Sigmoid colon (tissue), 7 donors: ENCODE results near the gene HTR1D. TPM values are rescaled to one million over a fixed set of nuclear protein-coding genes. Genes with fewer than 3 reads are reported as not detected.
A peak's percentile ranks its signal among the peaks of the same experiment; 100 is the strongest.
"Not testable (repeated sequence)": the region's sequence is repeated elsewhere in the genome, so short reads cannot be mapped to it uniquely, and the experiment has no call there.

Source experiments
- DNase-seq: peaks from one replicate; pipeline ENCODE4 v3.0.0-alpha.2; 2019
- H3K27ac ChIP-seq, 4 donors: fragments of 200-600 bp; sonication (generic); one replicate each; pipeline ENCODE4 v1.5.1; 2016 to 2019; ENCODE audit warnings: mild to moderate bottlenecking in 1 of 4
- H3K27me3 ChIP-seq, 3 donors: fragments of 200-600 bp; sonication (generic); one replicate each; pipeline ENCODE4 v1.5.1; 2019; ENCODE audit warnings: mild to moderate bottlenecking in 1 of 3
- H3K36me3 ChIP-seq, 4 donors: fragments of 200-600 bp; sonication (generic); one replicate each; pipeline ENCODE4 v1.5.1; 2016 to 2019
- H3K4me1 ChIP-seq, 4 donors: fragments of 200-600 bp; sonication (generic); one replicate each; pipeline ENCODE4 v1.5.1; 2017 to 2019
- H3K4me3 ChIP-seq, 4 donors: fragments of 200-600 bp; sonication (generic); one replicate each; pipeline ENCODE4 v1.5.1; 2017 to 2019; ENCODE audit warnings: mild to moderate bottlenecking in 2 of 4, moderate library complexity in 1 of 4
- H3K9me3 ChIP-seq, 4 donors: fragments of 200-600 bp in 3 of 4; sonication (generic) in 3 of 4; one replicate each; pipeline versions ENCODE4 v1.5.1 to v1.6.1; 2013 to 2019
- EP300 ChIP-seq, 4 donors: sonication (generic); formaldehyde crosslinking; IDR thresholded peaks; one replicate each; pipeline ENCODE4 v1.6.1; 2017; ENCODE audit warnings: antibody characterized with exemption in 4 of 4
- POLR2A ChIP-seq, 2 donors: fragments of 450-650 bp; IDR thresholded peaks; one replicate each; pipeline ENCODE4 v1.6.1; 2016; ENCODE audit warnings: antibody characterized with exemption in 2 of 2, mild to moderate bottlenecking in 2 of 2, moderate library complexity in 2 of 2
- POLR2AphosphoS5 ChIP-seq, 4 donors: sonication (generic); formaldehyde crosslinking; IDR thresholded peaks; one replicate each; pipeline ENCODE4 v1.6.1; 2017; ENCODE audit warnings: antibody characterized with exemption in 4 of 4
- WGBS, 2 donors: extraction: QIAGEN DNeasy Blood & Tissue Kit; methylation state at CpG; one replicate each; pipeline ENCODE4 v1.1.7; 2013; 5-methylcytosine and 5-hydroxymethylcytosine counted together
- intact Hi-C: fragments of 100-400 bp; cut with DNase I; formaldehyde crosslinking; loops from one replicate; pipeline ENCODE4 v1.15.1; 2023
- polyA plus RNA-seq, 3 donors: library from polyadenylated mRNA; stranded (reverse); fragments of 200-250 nt; gene quantifications; one replicate each; pipeline ENCODE4 v1.2.3, GENCODE V29; 2013
- total RNA-seq, 4 donors: library from RNA; depleted of rRNA; stranded (reverse); fragments of >200 nt; gene quantifications; one replicate each; pipeline ENCODE4 v1.1.0, GENCODE V29; 2016
- TF ChIP-seq, protein P1 (sequence below), 4 experiments: fragments of 450-650 bp in 3 of 4; fragments of 200-600 bp in 1 of 4; IDR thresholded peaks; one replicate each; pipeline ENCODE4 v1.5.1; 2016 to 2019; ENCODE audit warnings: antibody characterized with exemption in 4 of 4, mild to moderate bottlenecking in 3 of 4, moderate library complexity in 2 of 4
- donor health status: healthy with polysubstance abuse.
- donor health status: Bipolar disorder and iron deficiency.
- donor health status: healthy.

The HTR1D gene, protein sequence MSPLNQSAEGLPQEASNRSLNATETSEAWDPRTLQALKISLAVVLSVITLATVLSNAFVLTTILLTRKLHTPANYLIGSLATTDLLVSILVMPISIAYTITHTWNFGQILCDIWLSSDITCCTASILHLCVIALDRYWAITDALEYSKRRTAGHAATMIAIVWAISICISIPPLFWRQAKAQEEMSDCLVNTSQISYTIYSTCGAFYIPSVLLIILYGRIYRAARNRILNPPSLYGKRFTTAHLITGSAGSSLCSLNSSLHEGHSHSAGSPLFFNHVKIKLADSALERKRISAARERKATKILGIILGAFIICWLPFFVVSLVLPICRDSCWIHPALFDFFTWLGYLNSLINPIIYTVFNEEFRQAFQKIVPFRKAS
- total RNA-seq (not detected), polyA plus RNA-seq (under 1 TPM in 2 of 3 donors, not detected in 1; 0.13 to 0.46 TPM)

DNA sequence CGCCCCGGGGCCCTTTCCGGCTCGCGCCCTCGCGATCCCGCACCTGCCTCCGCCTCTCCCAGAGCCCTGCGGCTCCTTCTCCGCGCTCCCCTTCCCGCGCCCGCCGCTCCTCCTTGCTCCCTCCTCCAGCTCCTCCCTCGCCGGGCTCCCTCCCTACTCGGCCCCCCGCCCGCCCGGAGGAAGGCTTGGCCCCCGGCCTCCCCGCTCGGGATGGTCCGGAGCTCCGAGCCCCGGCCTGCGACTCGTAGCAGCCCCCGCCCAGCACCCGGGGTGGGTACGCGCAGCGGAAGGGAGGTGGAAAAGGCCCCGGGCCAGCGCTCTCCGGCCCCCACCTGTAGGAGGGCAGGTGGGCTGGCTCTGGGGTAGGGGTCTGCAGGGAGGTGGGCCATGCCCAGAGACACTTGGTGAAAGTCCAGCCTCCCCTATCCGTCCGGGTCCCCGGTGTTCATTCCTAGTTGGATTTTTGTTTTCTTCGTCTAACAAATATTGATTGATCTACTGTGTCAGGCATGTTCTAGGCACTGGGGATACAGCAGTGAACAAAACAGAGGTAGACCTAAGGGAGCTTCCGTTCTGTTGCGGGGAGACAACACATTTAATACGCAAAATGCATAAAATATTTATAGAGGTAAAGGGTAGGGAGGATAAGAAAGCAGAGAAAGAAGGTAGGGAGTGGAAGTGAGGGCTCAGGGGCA is at the start of gene HTR1D:
Gene HTR1D, minus strand, starts transcription at position 82 of the 695 bp plus-strand sequence. CDS start 23,283 bp downstream, outside the sequence.
- intact Hi-C loops: no loop called here
- WGBS, 2 donors: 1 to 3% methylated on average over 45 of the region's 45 CpGs
- peak within 1 kb of the TSS in 3 of 4 donors; percentile 11 to 47 (median 46) for H3K4me3 ChIP-seq
- peaks cover 0 to 15% (median 13%) of the 10 kb centered on the region in 4 donors for H3K4me1 ChIP-seq
- no peaks in the 10 kb centered on the region for H3K9me3 ChIP-seq
- H3K27me3 ChIP-seq: peaks cover 23 to 67% (median 39%) of the 10 kb centered on the region in 3 donors
- no peak for DNase-seq
- no peak for TF ChIP-seq EP300 (IDR thresholded peaks at IDR 0.05)
- TF ChIP-seq, protein P1, sequence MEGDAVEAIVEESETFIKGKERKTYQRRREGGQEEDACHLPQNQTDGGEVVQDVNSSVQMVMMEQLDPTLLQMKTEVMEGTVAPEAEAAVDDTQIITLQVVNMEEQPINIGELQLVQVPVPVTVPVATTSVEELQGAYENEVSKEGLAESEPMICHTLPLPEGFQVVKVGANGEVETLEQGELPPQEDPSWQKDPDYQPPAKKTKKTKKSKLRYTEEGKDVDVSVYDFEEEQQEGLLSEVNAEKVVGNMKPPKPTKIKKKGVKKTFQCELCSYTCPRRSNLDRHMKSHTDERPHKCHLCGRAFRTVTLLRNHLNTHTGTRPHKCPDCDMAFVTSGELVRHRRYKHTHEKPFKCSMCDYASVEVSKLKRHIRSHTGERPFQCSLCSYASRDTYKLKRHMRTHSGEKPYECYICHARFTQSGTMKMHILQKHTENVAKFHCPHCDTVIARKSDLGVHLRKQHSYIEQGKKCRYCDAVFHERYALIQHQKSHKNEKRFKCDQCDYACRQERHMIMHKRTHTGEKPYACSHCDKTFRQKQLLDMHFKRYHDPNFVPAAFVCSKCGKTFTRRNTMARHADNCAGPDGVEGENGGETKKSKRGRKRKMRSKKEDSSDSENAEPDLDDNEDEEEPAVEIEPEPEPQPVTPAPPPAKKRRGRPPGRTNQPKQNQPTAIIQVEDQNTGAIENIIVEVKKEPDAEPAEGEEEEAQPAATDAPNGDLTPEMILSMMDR (IDR thresholded peaks at IDR 0.05): no peak
- no peak for TF ChIP-seq POLR2AphosphoS5 (IDR thresholded peaks at IDR 0.05)
- no peak for TF ChIP-seq POLR2A (IDR thresholded peaks at IDR 0.05)
- H3K27ac ChIP-seq: no peak within 1 kb of the TSS
- no peaks in the 10 kb centered on the region for H3K36me3 ChIP-seq

DNA sequence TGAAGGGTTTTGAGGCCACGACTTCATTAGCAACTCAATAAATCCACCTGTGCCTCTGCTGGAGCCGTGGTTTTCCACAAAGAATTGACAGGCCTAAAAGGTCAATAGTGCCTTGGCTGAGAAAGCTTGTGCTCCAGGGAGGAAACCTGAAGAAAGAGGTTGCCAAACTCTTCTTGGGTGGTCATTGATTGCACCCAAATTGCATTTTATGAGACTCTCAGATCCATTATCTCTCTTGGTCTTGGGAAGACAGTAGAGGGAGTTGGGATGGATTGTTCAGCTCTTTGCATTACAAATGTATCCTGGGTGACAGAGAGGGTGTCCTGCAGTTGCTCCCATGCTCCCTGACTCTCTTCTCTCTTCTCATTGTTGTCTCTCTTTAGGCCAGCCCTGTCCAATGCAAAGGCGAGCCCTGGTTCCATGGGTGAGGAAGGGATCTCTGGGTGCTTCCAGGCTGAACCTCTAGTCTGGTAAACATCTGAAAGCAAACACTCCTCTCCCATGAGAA is 46.1 kb upstream of the HTR1D start:
- DNase-seq: no peak
- WGBS, 2 donors: 73 to 89% methylated on average over 3 of the region's 3 CpGs
- Histone ChIP-seq H3K4me1 (no peaks in the 10 kb centered on the region), H3K27me3 (no peaks in the 10 kb centered on the region), H3K4me3 (no peak overlapping the region), H3K36me3 (no peaks in the 10 kb centered on the region), H3K9me3 (no peaks in the 10 kb centered on the region), H3K27ac (no peak overlapping the region)
- TF ChIP-seq EP300 (IDR thresholded peaks at IDR 0.05) (no peak), POLR2AphosphoS5 (IDR thresholded peaks at IDR 0.05) (no peak), POLR2A (IDR thresholded peaks at IDR 0.05) (no peak)
- TF ChIP-seq, protein P1 (IDR thresholded peaks at IDR 0.05): no peak
- intact Hi-C loops: no loop called here

DNA sequence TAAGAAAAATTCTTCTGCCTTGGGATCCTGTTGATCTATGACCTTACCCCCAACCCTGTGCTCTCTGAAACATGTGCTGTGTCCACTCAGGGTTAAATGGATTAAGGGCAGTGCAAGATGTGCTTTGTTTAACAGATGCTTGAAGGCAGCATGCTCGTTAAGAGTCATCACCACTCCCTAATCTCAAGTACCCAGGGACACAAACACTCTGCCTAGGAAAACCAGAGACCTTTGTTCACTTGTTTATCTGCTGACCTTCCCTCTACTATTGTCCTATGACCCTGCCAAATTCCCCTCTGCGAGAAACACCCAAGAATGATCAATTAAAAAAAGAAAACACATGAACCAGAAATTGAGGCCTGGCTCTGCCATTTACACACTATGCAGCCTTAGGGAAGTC is 40.8 kb upstream of the HTR1D start:
- intact Hi-C loops, H3K36me3 ChIP-seq, H3K27ac ChIP-seq, H3K4me1 ChIP-seq, H3K9me3 ChIP-seq, DNase-seq, H3K27me3 ChIP-seq, H3K4me3 ChIP-seq: not testable (repeated sequence)
- 75 to 81% methylated on average over 1 of the region's 2 CpGs for WGBS, 2 donors

DNA sequence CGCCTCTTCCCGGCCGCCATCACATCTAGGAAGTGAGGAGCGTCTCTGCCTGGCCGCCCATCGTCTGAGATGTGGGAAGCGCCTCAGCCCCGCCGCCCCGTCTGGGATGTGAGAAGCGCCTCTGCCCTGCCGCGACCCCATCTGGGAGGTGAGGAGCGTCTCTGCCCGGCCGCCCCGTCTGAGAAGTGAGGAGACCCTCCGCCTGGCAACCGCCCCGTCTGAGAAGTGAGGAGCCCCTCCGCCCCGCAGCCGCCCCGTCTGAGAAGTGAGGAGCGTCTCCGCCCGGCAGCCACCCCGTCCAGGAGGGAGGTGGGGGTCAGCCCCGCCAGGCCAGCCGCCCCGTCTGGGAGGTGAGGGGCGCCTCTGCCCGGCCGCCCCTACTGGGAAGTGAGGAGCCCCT is 40.1 kb upstream of the HTR1D start:
- DNase-seq, H3K4me3 ChIP-seq, H3K36me3 ChIP-seq, H3K27me3 ChIP-seq, H3K27ac ChIP-seq, intact Hi-C loops, H3K9me3 ChIP-seq, H3K4me1 ChIP-seq: not testable (repeated sequence)
- WGBS, 2 donors: 94 to 96% methylated on average over 34 of the region's 34 CpGs

DNA sequence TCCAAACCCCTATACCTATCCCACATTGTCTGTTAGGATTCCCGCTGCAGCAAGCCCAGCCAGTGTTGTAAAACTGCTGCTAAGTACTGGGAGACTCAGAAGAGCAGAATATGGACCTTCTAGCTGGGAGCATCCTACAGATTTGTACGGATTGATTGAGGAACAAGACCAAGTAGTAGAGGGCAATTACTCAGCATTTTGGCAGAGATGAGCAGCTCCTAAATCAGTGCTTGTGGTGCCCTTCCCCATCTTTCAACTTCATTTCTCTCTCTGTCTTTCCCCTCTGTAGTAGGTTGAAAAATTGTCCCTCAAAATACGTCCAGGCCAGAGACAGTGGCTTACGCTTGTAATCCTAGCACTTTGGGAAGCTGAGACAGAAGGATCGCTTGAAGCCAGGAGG is 37.3 kb upstream of the HTR1D start:
- Histone ChIP-seq H3K27ac (no peak overlapping the region), H3K27me3 (peaks cover 0 to 7% (median 3%) of the 10 kb centered on the region in 3 donors), H3K36me3 (no peaks in the 10 kb centered on the region), H3K4me3 (no peak overlapping the region), H3K9me3 (no peaks in the 10 kb centered on the region), H3K4me1 (no peaks in the 10 kb centered on the region)
- no peak for TF ChIP-seq POLR2A (IDR thresholded peaks at IDR 0.05)
- no peak for TF ChIP-seq POLR2AphosphoS5 (IDR thresholded peaks at IDR 0.05)
- TF ChIP-seq EP300 (IDR thresholded peaks at IDR 0.05): no peak
- TF ChIP-seq, protein P1 (IDR thresholded peaks at IDR 0.05): no peak
- DNase-seq: no peak
- WGBS, 2 donors: 88 to 93% methylated on average over 5 of the region's 5 CpGs
- intact Hi-C loops: no loop called here
